GM10266 (cell line): ENCODE data around the gene CLSTN2.

Source experiments
- DNase-seq: peaks from one replicate; pipeline ENCODE4 v3.0.0; 2012; ENCODE audit errors: extremely low spot score
- CTCF ChIP-seq: IDR thresholded peaks from 2 replicates; pipeline ENCODE4 v1.5.1; 2012; ENCODE audit warnings: mild to moderate bottlenecking, low read depth; ENCODE audit not compliant: control insufficient read depth, insufficient read depth; ENCODE audit errors: missing control alignments

The CLSTN2 gene

DNA sequence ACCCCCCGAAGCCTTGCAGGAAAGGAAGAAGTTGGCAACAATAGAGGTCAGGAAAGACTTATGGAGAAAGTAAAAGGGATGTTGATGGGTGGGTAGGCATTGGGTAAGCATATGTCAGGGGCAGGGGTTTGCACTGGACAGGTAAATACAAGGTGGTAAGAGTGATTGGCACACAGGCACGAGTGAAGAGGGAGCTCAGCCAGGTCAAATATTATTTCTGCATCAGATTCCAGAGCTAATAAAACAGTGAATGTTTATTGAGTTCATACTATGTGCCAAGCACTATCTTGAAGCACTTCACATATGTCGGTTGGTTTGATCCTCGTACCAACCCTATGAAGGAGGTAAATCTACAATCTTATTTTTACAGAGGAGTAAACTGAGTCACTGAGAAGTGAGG is 6.6 kb downstream of the CLSTN2 start:
- no peak for TF ChIP-seq CTCF
- no peak for DNase-seq

DNA sequence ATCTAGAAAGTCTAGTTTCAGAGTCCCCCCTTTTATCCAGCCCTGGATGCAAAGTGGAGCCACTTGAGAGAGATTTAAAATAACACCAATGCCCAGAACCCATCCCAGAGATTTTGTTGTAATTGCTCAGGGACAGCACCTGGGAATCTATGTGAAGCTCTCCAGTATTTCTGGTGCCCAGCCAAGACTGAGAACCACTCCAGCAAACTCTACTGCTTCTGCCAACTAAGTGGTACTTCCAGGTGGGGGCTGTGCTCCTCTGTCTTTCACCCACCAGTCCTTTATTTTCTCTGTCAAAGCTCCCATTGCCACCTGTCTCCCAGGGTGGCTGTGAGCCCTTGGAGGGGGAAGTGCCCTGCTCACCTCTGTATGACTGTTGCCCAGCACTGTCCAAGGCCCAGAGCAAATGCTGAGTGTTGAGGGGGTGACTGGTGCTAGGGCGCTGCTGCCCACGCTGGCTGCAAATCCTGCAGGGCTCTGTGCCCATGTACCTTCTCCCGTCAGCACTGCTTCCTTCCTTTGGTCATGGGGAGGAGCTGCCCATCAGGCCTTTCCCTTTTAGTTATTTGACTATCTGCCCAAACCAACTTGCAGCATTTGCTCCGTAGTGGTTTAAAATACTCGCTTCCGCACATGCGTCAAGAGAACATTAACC is 9.4 kb downstream of the CLSTN2 start:
- no peak for TF ChIP-seq CTCF
- DNase-seq = no peak

DNA sequence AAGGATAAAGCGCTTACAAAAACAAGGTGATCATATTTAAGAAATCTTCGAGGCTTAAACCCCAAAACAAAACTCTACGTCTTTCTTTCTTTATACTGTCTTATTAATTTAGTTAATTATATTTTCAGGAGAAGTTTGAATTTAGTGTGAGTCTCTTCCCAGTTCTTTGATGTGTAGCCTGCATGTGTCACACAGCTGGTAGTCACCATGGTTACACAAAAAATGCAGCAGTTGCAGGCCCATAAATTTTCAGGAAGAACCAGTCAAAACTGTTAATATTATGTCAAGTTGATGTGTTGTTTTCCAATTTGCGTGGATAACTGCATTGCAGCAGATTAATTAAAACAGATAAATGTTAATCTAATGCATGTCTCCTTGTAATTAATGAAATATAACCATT is 10.4 kb downstream of the CLSTN2 start:
- no peak for DNase-seq
- no peak for TF ChIP-seq CTCF

DNA sequence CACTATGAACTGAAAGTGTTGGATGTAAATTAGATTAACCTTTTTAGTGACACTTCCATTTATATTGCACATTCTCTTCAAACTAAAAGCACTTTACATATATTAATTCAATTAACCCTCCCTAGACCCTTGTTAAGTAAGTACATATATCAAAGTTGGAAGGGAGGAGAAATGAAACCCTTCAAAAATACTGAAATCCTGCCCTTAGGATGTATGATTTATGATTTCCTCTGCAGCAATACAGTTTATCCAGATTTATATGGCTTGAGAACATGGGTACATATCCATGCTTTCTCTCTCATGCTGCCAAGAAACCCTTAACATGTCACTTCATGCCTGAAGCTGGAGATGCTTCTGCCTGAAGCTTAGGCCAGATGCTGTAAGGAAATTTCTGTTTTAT is 11.0 kb downstream of the CLSTN2 start:
- no peak for DNase-seq
- no peak for TF ChIP-seq CTCF

GRCh38 chr3:139948467-139948866 is 13.5 kb downstream of the CLSTN2 start:
- no peak for TF ChIP-seq CTCF

DNA sequence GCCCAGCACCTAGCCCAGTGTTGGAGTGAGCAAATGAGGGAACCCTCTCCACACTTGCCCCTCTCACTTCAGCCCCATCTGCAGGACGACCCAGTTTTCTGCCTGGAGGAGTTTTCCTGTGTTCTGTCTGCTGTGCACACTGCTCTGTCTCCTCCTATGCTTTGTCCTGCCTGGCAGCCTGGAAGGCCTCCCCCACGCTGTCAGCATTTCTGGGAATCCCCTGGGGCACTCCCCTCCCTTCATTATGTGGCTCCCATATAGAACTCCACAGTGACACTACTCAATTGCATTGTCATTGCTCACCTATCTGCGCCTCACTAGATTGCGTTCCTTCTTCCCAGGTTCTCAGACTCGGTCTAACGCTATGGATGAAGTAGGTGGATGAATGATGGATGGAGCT is 13.9 kb downstream of the CLSTN2 start:
- DNase-seq = no peak
- no peak for TF ChIP-seq CTCF

More at GRCh38 chr3:139948467-139948866, 13.5 kb downstream of the CLSTN2 start:
- DNase-seq = no peak

DNA sequence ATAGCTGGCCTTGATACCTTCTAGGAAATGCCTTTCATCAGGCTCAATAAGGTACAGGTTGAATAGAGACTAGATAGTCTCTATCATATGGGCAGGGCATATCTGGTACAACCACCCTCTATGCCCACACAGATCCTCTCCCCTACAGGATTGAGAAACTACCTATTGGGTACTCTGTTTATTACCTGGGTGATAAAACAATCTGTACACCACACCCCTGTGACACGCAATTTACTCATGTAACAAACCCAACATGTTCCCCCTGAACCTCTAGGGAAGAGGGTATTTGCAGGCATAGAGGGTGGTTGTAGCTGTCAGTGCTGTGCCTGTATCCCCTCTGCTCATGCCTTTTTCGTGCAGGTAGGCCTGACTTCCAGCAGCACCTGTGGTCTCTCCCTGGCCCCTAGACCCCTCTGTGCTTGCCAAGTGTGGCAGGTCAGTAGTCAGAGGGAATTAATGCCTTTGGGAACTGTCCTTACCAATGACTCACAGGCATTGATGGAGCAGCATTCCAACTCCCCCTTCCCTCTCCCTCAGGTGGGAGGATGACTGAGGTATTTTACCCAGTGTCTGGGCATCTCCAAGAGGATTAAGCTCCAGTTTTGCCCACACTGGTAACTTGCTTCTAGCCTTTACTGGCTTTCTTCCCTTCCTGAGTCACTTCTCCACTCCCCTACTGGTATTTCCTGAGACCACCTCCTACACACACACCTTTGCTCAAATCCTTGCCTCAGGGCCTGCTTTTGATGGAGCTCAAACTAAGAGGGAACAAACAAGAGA is 18.3 kb downstream of the CLSTN2 start:
- DNase-seq = no peak
- no peak for TF ChIP-seq CTCF
